Ramos (cell line): ENCODE data around the gene PSMG3.

Experiments used
- in situ Hi-C: fragments of 300-500 bp; cut with MboI; formaldehyde crosslinking; loops from one replicate; pipeline ENCODE4 v1.14.3; 2022; ENCODE audit warnings: low sequenced_read_pairs; ENCODE audit not compliant: unreplicated experiment

PSMG3 gene

GRCh38 chr7:1548438-1548831 is 21.4 kb downstream of the PSMG3 start:
- in situ Hi-C loops = loop anchor here (10.0 kb wide), 1 partner anchor 54 kb away; no protein-coding TSS in a partner anchor

GRCh38 chr7:1547777-1548437 is 21.9 kb downstream of the PSMG3 start:
- in situ Hi-C loops = loop anchor here (10.0 kb wide), 1 partner anchor 53 kb away; no protein-coding TSS in a partner anchor

DNA sequence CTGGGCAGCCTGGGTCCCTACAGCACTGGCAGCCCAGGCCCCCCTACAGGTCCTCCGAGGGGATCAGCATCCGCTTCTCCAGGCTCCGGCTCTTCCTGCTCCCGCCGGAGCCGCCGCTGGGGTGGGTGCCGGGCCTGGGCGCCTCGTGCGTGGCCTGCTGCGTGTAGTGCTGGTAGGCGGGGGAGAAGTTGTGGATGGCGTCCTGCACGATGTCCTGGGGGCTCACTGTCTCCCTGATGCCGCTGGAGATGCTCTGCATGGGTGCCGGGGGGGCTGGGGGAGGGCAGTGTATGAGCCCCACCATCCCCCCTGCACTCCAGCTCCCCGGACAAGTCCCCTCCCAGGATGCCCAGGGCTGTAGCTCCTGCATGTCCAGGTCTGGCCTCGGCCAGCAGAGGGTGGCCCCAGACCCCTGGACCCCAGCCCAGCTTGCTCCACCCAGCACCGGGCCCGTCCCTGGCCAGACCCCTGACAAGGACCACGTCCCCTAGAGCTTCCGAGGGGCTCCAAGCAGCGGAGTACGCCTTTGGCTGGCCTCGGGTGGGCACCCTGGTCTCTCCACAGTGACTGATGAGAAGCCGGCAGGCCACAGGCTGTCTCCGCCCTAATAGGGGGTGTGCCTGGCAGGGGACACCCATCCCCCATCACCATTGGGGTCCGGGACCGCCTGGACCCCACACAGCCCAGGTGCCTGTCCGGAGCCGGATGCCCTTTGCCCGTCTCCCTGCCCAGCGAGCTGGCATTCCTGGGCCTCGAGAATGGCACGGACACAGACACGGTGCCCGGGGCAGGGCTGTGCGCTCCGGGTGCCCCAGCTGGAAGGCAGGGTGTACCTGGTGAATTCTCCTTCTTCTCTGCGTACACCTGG is 22.7 kb downstream of the PSMG3 start:
- in situ Hi-C loops = loop anchor here (10.0 kb wide), 1 partner anchor 52 kb away; no protein-coding TSS in a partner anchor

DNA sequence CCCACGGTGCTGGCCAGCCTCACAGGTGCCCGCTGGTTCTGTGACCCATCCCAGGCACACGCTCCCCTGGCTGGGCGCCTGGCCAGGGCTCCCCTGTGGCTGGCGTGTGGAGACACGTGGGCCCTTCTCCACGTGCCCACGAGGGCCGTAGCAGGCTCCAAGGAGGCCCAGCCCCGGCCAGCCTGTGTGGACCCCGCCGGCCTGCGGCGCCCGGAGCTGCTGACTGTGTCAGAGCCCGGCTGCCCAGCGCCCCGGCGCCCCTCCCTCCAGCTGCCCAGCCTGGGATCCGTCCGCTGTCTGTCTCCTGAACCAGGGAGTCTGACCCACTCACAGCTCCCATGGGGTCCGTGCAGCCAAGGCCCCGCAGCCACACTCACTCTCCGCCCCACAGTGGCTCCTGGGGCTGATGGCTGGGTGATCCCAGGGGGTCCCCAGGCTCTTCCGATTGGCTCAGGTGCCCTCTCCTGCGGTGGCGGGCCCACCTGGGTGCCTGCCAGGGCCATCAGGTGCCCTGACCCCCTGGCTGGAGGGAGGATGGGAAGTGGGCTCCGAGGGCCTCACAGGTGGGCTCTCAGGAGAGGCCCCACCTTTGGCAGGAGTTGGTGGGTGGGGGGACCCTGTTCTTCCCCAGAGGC is 23.4 kb downstream of the PSMG3 start:
- in situ Hi-C loops = loop anchor here (10.0 kb wide), 1 partner anchor 52 kb away; no protein-coding TSS in a partner anchor

GRCh38 chr7:1545417-1546246 is 24.2 kb downstream of the PSMG3 start:
- in situ Hi-C loops = loop anchor here (10.0 kb wide), 1 partner anchor 51 kb away; no protein-coding TSS in a partner anchor

DNA sequence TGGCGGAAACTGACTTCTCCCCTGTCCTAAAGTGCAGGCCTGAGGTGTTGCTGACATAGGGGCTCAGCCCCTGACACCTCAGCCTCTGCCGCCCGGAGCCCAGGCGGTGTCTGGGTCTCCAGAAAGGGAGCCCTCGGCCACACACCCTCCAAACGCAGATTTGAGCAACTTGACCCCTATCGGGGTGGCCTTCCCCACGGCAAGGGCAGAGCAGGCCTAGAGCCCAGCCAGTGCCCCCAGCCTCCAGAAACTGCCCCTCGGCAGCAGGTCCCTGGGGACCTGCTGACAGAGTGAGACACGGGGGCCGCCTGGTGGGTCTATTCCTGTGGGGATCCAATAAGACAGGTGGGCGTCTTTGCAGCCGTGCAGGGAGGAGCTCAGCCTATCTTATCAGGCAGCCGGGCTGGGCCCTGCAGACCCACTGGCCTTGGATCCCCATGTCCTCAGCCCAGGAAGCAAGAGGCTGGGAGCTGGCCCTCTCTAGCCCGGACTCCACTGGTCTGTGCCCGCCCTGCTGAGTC is 24.9 kb downstream of the PSMG3 start:
- in situ Hi-C loops = loop anchor here (10.0 kb wide), 1 partner anchor 50 kb away; no protein-coding TSS in a partner anchor

GRCh38 chr7:1544178-1544895 is 25.5 kb downstream of the PSMG3 start:
- in situ Hi-C loops = loop anchor here (10.0 kb wide), 1 partner anchor 50 kb away; no protein-coding TSS in a partner anchor

- in situ Hi-C loops = loop anchor here (10.0 kb wide), 1 partner anchor 49 kb away; no protein-coding TSS in a partner anchor
These were observed 26.0 kb downstream of the PSMG3 start for GRCh38 chr7:1543826-1544177.

- in situ Hi-C loops = loop anchor here (10.0 kb wide), 1 partner anchor 48 kb away; no protein-coding TSS in a partner anchor
These were observed 26.7 kb downstream of the PSMG3 start for GRCh38 chr7:1542841-1543747.

DNA sequence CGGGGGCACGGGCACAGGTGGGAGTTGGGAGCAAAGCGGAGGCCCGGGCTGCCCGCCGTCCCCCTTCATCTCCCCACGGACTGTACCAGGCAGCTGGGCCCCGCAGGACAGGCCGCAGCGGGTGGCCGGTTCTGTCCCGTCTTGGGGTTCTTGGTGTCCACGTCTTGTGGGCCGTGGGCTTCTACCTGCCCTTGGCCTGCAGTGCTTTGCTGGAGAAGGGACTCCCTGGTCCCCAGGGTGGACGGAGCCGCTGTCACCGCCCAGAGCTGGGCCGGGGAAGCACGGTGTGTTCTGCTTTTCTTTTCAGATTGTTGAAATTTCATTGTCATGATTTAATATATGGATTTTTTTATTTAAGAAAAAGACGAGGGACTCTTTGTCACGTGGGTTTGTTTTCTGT is 27.5 kb downstream of the PSMG3 start:
- in situ Hi-C loops = loop anchor here (10.0 kb wide), 1 partner anchor 48 kb away; no protein-coding TSS in a partner anchor

DNA sequence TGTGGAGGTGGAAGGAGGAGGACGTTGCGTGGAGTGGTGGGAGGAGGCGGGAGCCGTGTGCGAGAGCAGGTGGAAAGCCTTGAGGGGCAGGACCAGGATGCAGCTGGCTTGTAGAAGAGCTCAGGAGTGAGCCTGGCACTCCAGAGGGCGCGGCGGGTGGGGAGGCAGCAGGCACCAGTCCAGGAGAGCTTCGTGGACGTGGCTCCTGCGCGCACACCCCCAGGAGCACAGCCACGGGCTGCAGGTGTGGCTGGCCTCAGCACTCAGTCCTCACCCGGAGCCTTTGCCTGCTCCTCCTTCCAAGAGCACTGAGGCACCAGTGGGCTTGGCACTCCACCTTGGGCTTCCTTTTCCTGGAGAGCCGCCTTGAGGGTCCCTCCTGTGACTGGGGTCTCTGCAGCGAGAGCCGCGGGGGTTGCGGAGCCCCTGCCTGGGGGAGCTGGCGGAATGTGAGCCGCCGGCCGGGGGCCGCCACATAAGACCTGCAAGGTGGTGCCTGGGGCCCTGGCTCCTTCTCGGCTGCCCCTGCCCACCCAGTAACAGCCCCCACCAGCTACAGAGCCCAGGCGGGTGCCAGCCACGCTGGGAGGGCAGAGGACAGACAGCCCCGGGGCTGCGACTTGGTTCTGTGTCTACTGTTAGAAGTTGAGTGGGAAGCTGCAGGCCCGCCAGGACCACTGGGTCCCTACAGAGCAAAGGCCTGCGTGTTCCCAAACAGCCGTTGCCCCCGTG is 28.2 kb downstream of the PSMG3 start:
- in situ Hi-C loops = loop anchor here (10.0 kb wide), 1 partner anchor 47 kb away; no protein-coding TSS in a partner anchor

DNA sequence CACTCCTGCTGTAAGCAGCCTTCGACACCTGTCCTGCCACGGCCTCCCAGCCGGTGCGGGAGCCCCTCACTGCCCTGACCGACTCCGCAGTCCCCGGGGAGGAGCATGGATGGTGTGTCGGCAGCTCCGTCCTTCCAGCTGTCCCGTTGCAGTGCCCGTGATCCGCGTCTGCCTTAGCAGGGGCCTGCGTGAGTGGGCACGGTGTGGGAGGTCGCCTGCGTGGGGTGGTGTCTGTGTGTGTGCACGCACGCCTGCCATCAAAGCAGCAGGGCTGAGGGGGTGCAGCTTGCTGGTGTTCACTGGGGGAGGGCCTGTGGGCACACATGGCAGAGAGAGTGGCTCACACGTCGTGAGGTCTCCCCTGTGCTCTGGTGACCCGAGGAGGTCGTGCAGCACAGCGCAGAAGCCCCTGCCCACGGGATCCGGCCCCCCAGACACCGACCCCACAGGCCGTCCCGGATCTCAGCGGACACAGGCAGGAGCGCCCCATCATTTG is 29.0 kb downstream of the PSMG3 start:
- in situ Hi-C loops = loop anchor here (10.0 kb wide), 1 partner anchor 46 kb away; no protein-coding TSS in a partner anchor

DNA sequence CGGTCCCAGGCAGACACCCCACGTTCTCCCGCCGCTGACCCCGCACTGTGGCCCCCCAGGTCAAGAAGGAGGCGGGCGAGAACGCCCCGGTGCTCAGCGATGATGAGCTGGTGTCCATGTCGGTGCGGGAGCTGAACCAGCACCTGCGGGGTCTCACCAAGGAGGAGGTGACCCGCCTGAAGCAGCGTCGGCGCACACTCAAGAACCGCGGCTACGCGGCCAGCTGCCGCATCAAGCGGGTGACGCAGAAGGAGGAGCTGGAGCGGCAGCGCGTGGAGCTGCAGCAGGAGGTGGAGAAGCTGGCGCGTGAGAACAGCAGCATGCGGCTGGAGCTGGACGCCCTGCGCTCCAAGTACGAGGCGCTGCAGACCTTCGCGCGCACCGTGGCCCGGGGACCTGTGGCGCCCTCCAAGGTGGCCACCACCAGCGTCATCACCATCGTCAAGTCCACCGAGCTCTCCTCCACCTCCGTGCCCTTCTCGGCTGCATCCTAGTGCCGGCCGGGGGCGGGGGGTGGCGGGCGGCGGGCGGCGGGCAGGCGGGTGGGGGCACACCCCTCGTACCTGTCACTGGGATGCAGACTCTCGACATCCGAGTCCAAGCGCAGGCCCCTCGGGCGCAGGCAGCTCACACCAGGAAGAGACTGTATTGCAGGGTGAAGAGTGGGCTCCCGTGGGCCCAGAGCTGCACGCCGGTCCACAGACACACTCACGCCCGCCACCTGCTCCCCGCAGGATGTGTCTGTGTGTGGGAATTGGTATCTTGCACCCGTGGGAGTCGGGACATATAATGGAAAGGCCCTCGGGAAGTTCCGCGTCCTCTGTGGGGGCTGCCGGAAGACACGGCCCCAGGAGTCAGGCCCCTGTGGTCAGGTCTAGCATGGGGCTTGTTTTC is 29.7 kb downstream of the PSMG3 start:
- in situ Hi-C loops = loop anchor here (10.0 kb wide), 1 partner anchor 45 kb away; no protein-coding TSS in a partner anchor

DNA sequence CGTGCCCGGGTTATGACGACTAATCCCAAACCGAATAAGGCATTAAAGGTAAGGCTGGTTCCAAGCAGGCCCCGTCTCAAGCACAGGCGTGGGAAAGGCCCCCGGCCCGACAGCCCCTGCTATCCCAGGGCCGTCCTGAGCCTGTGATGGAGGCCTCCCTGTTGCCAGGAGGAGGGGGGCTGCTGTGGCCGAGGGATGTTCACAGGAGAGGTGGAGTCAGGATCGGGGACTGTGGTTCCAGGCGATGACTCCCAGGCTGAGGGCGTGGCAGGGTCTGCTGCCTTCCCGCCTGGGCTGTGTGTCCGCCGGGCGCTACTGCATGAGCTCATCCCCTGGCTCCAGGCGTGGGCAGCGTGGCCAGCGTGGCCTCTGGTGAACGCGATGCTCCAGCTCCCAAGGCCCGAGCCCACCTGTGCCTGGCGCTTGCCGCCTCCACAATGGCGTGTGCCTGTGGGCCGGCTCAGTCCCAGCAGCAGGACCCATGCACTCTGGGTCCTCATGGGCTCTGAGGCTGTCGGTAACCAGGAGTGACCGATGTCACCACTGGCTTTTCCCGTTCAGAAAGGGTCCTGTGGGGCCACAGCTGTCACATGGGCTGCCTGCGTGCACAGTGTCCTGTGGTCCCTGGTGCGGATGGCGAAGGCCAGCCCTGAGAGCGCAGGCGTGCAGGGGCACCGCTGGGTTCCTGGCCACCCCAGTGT is 30.5 kb downstream of the PSMG3 start:
- in situ Hi-C loops = no loop called here

- in situ Hi-C loops = no loop called here
These were observed 31.2 kb downstream of the PSMG3 start for GRCh38 chr7:1538544-1539180.
